Transverse colon (tissue), 4 donors: ENCODE data around the gene HMG20A.

Source experiments
- CTCF ChIP-seq, 5 experiments: fragments of 200-600 bp in 3 of 5; fragments of 450-650 bp in 2 of 5; sonication (generic) in 3 of 5; IDR thresholded peaks; 1 replicate in 2 of 5; 2 replicates in 3 of 5; pipeline ENCODE4 v1.5.1; 2016 to 2017; ENCODE audit warnings: antibody characterized with exemption in 5 of 5, inconsistent platforms in 3 of 5, mild to moderate bottlenecking in 2 of 5, moderate library complexity in 1 of 5
- POLR2A ChIP-seq: fragments of 450-650 bp; IDR thresholded peaks from one replicate; pipeline ENCODE4 v1.6.1; 2016; ENCODE audit warnings: antibody characterized with exemption, mild to moderate bottlenecking, moderate library complexity
- POLR2AphosphoS5 ChIP-seq, 3 donors: sonication (generic); formaldehyde crosslinking; IDR thresholded peaks; one replicate each; pipeline ENCODE4 v1.6.1; 2016; ENCODE audit warnings: antibody characterized with exemption in 3 of 3

DNA sequence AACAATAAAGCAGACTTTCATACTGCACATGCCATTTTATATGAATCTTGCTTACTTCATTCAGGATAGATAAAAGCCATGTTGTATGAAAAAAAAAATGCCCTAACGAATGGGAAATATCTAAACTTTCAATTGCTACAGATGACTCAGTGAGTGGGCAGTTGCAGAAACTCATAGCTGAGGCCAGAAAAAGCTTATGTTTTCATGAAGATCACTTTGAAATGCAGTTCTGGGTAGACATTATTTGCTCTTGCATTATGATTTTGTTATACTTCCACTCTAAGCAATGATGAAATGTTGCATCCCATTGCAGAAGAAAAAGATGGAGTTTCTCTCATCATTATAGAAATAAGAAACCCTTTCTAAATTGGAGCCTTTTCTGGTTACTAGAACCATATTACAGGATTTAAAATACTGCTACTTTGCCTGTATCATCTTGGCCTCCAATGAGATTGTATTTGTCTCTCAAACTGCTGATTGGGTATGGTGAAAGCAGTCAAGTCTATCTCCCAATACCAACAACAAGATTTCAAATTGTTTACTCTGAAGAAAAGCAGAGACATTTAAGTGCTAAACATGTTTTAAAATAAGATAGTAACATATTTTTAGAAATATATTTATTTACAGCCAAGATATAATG is 17.8 kb upstream of the HMG20A start:
- TF ChIP-seq CTCF (IDR thresholded peaks at IDR 0.05) (no peak), POLR2A (no peak), POLR2AphosphoS5 (IDR thresholded peaks at IDR 0.05) (no peak)
